CD4-positive, alpha-beta T cell (primary cell): ENCODE measurements around the gene GFRA3. TPM values are rescaled to one million over a fixed set of nuclear protein-coding genes. Genes with fewer than 3 reads are reported as not detected.

ENCODE experiments used
- ATAC-seq: fragments of 200-7000 bp; cut with Tn5 transposase; one replicate; pipeline ENCODE4 v1.10.0; 2022; ENCODE audit warnings: mild to moderate bottlenecking; ENCODE audit not compliant: poor library complexity
- CTCF ChIA-PET: fragments of 350-600 bp; sonication (Branson Sonifier 250); formaldehyde crosslinking; loops from one replicate; lab custom pipeline; 2021; ENCODE audit warnings: antibody characterized with exemption, inconsistent platforms; lab: Charles Lee
- POLR2A ChIA-PET: fragments of 350-600 bp; sonication (Branson Sonifier 250); formaldehyde crosslinking; loops from one replicate; lab custom pipeline; 2021; ENCODE audit warnings: antibody characterized with exemption, inconsistent platforms; lab: Charles Lee
- DNase-seq, 14 experiments: peaks; one replicate each; pipeline ENCODE4 v3.0.0-alpha.2; 2013 to 2020; ENCODE audit warnings: mixed read lengths in 2 of 14
- H3K27ac ChIP-seq, 2 donors: one replicate each; pipeline versions ENCODE4 v1.5.1 to v1.7.0; 2013; ENCODE audit warnings: low read length in 2 of 2, low read depth in 1 of 2, mild to moderate bottlenecking in 1 of 2
- H3K27me3 ChIP-seq, 2 experiments: 1 replicate in 1 of 2; 2 replicates in 1 of 2; pipeline versions ENCODE4 v1.6.1 to v1.7.0; 2013; ENCODE audit warnings: low read length in 2 of 2, control low read depth in 1 of 2, mild to moderate bottlenecking in 1 of 2, moderate library complexity in 1 of 2; ENCODE audit not compliant: insufficient read depth in 2 of 2, control insufficient read depth in 1 of 2
- H3K36me3 ChIP-seq: one replicate; pipeline ENCODE4 v1.6.1; 2013; ENCODE audit warnings: low read length, control low read depth; ENCODE audit not compliant: insufficient read depth
- H3K4me1 ChIP-seq: one replicate; pipeline ENCODE4 v1.6.1; 2013; ENCODE audit warnings: low read length, control low read depth; ENCODE audit not compliant: insufficient read depth
- H3K4me3 ChIP-seq: one replicate; pipeline ENCODE4 v1.5.1; 2013; ENCODE audit warnings: mild to moderate bottlenecking, low read length, moderate library complexity
- H3K9me3 ChIP-seq, 2 experiments: 1 replicate in 1 of 2; 2 replicates in 1 of 2; pipeline versions ENCODE4 v1.6.1 to v1.7.0; 2013; ENCODE audit warnings: low read length in 2 of 2, mild to moderate bottlenecking in 2 of 2, control low read depth in 1 of 2, moderate library complexity in 1 of 2; ENCODE audit not compliant: control insufficient read depth in 1 of 2, insufficient read depth in 1 of 2
- H3K27ac Mint-ChIP-seq: one replicate; pipeline ENCODE4 v1.8.0; 2020; ENCODE audit warnings: mixed read lengths
- H3K27me3 Mint-ChIP-seq: one replicate; pipeline ENCODE4 v1.8.0; 2021; ENCODE audit warnings: mixed read lengths
- H3K36me3 Mint-ChIP-seq: one replicate; pipeline ENCODE4 v1.8.0; 2021; ENCODE audit warnings: low read depth, mixed read lengths
- H3K4me1 Mint-ChIP-seq: one replicate; pipeline ENCODE4 v1.8.0; 2021; ENCODE audit warnings: low read depth, mixed read lengths
- H3K4me3 Mint-ChIP-seq: one replicate; pipeline ENCODE4 v1.8.0; 2020; ENCODE audit warnings: mild to moderate bottlenecking, mixed read lengths
- H3K9me3 Mint-ChIP-seq: one replicate; pipeline ENCODE4 v1.8.0; 2020; ENCODE audit warnings: mixed read lengths
- intact Hi-C, 2 experiments: fragments of 100-400 bp; cut with DNase I in 1 of 2; cut with micrococcal nuclease in 1 of 2; formaldehyde crosslinking; loops; one replicate each; pipeline versions ENCODE4 v1.15.1 to v1.9.0; 2023 to 2025; cut with DNase I, micrococcal nuclease
- total RNA-seq, 174 experiments: library from RNA in 2 of 174; stranded (reverse) in 2 of 174; gene quantifications; one replicate each; pipeline ENCODE4 v1.2.3 and lab custom pipeline; 2021 to 2026
- TF ChIP-seq, protein P1 (sequence below): fragments of 200-600 bp; IDR thresholded peaks from one replicate; pipeline ENCODE4 v1.8.0; 2022; ENCODE audit warnings: antibody characterized with exemption, mild to moderate bottlenecking

GFRA3 gene
- total RNA-seq, 2 experiments from 2014 or later = not detected

DNA sequence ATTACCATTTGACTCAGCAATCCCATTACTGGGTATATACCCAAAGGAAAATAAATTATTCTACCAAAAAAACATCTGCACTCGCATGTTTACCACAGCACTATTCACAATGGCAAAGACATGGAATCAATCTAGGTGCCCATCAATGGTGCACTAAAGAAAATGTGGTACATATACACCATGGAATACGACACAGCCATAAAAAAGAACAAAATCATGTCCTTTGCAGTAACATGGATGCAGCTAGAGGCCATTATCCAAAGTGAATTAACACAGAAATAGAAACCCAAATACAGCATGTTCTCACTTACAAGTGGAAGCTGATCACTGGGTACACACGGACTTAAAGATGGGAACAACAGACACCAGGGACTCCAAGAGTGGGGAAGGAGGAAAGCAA, 63.4 kb downstream of the GFRA3 start:
- H3K27me3 ChIP-seq = no peaks in the 10 kb centered on the region
- peak overlapping the region; percentile 85 for H3K4me3 Mint-ChIP-seq
- no peaks in the 10 kb centered on the region for H3K27me3 Mint-ChIP-seq
- peaks cover 23% of the 10 kb centered on the region for H3K4me1 ChIP-seq
- peaks cover 37% of the 10 kb centered on the region for H3K36me3 Mint-ChIP-seq
- H3K9me3 ChIP-seq = no peaks in the 10 kb centered on the region
- no peaks in the 10 kb centered on the region for H3K9me3 Mint-ChIP-seq
- CTCF ChIA-PET = no interaction called here
- peaks cover 31% of the 10 kb centered on the region for H3K4me1 Mint-ChIP-seq
- TF ChIP-seq, protein P1, sequence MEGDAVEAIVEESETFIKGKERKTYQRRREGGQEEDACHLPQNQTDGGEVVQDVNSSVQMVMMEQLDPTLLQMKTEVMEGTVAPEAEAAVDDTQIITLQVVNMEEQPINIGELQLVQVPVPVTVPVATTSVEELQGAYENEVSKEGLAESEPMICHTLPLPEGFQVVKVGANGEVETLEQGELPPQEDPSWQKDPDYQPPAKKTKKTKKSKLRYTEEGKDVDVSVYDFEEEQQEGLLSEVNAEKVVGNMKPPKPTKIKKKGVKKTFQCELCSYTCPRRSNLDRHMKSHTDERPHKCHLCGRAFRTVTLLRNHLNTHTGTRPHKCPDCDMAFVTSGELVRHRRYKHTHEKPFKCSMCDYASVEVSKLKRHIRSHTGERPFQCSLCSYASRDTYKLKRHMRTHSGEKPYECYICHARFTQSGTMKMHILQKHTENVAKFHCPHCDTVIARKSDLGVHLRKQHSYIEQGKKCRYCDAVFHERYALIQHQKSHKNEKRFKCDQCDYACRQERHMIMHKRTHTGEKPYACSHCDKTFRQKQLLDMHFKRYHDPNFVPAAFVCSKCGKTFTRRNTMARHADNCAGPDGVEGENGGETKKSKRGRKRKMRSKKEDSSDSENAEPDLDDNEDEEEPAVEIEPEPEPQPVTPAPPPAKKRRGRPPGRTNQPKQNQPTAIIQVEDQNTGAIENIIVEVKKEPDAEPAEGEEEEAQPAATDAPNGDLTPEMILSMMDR = no peak
- H3K36me3 ChIP-seq = peaks cover 20% of the 10 kb centered on the region
- H3K4me3 ChIP-seq = no peak overlapping the region
- intact Hi-C loops = loop anchor here (5.0 to 10.0 kb wide), 6 partner anchors 121 to 456 kb away; partner anchors contain the start of genes CDC25C (in 1 of the 2), ETF1 (in 1 of the 2), FAM13B (in 1 of the 2) and FAM53C (in 1 of the 2)
- peak overlapping the region; percentile 71 for H3K27ac Mint-ChIP-seq
- H3K27ac ChIP-seq = no peak overlapping the region
- no peak for ATAC-seq
- no peak for DNase-seq
- POLR2A ChIA-PET = no interaction called here

Other genes with a start within 250 kb of the GFRA3 start
- gene FAM13B, start 241.5 kb downstream of the GFRA3 start, total RNA-seq = 10 to 100 TPM; 33.1 to 36.7 TPM
- gene WNT8A, start 190.6 kb downstream of the GFRA3 start, total RNA-seq = not detected
- not detected for gene NME5, start 135.2 kb downstream of the GFRA3 start, total RNA-seq
- gene BRD8, start 96.0 kb downstream of the GFRA3 start, total RNA-seq = 1 to 10 TPM; 6.9 to 9.6 TPM
- not detected for gene KIF20A, start 95.5 kb downstream of the GFRA3 start, total RNA-seq
- 10 to 100 TPM; 14.2 to 15.6 TPM for gene CDC23, start 61.3 kb downstream of the GFRA3 start, total RNA-seq
- not detected for gene CDC25C, start 57.2 kb upstream of the GFRA3 start, total RNA-seq
- 10 to 100 TPM; 81.0 to 83.8 TPM for gene FAM53C, start 63.6 kb upstream of the GFRA3 start, total RNA-seq
- 10 to 100 TPM; 59.5 to 66.0 TPM for gene KDM3B, start 78.1 kb upstream of the GFRA3 start, total RNA-seq
- gene REEP2, start 164.4 kb upstream of the GFRA3 start, total RNA-seq = under 1 TPM; 0.33 to 0.34 TPM
- 1 to 10 TPM; 5.7 to 6.2 TPM for gene EGR1, start 190.9 kb upstream of the GFRA3 start, total RNA-seq